CD4-positive, alpha-beta memory T cell (primary cell): ENCODE data around the gene STARD10. TPM values are rescaled to one million over a fixed set of nuclear protein-coding genes. Genes with fewer than 3 reads are reported as not detected.

ENCODE experiments used
- CTCF ChIA-PET: fragments of 350-600 bp; sonication (Branson Sonifier 250); formaldehyde crosslinking; loops from one replicate; lab custom pipeline; 2021; ENCODE audit warnings: inconsistent platforms; ENCODE audit not compliant: partially characterized antibody; lab: Charles Lee
- POLR2A ChIA-PET: fragments of 350-600 bp; sonication (Branson Sonifier 250); formaldehyde crosslinking; loops from one replicate; lab custom pipeline; 2021; ENCODE audit not compliant: partially characterized antibody; lab: Charles Lee
- DNase-seq, 5 donors: peaks; one replicate each; pipeline versions ENCODE4 v3.0.0 to v3.0.0-alpha.2; 2020 to 2022; ENCODE audit warnings: mixed read lengths in 1 of 5
- H3K27ac ChIP-seq: one replicate; pipeline ENCODE4 v1.7.0; 2013; ENCODE audit warnings: low read depth, low read length
- H3K27me3 ChIP-seq: 2 replicates; pipeline ENCODE4 v1.7.0; 2013; ENCODE audit warnings: mild to moderate bottlenecking, low read length, moderate library complexity; ENCODE audit not compliant: insufficient read depth
- H3K36me3 ChIP-seq: 2 replicates; pipeline ENCODE4 v1.7.0; 2013; ENCODE audit warnings: mild to moderate bottlenecking, low read length, moderate library complexity; ENCODE audit not compliant: insufficient read depth
- H3K4me1 ChIP-seq: 2 replicates; pipeline ENCODE4 v1.7.0; 2013; ENCODE audit warnings: mild to moderate bottlenecking, low read length, moderate library complexity; ENCODE audit not compliant: insufficient read depth
- H3K4me3 ChIP-seq, 2 donors: one replicate each; pipeline ENCODE4 v1.7.0; 2013; ENCODE audit warnings: low read length in 2 of 2, mild to moderate bottlenecking in 1 of 2
- H3K9me3 ChIP-seq, 2 donors: one replicate each; pipeline ENCODE4 v1.7.0; 2013; ENCODE audit warnings: low read length in 2 of 2, control low read depth in 1 of 2; ENCODE audit not compliant: control insufficient read depth in 1 of 2
- H3K27ac Mint-ChIP-seq, 7 donors: one replicate each; pipeline ENCODE4 v1.8.0; 2020 to 2021; ENCODE audit warnings: mixed read lengths in 7 of 7, mild to moderate bottlenecking in 6 of 7, inconsistent platforms in 3 of 7, moderate library complexity in 3 of 7
- H3K27me3 Mint-ChIP-seq, 2 donors: one replicate each; pipeline ENCODE4 v1.8.0; 2020 to 2021; ENCODE audit warnings: mixed read lengths in 2 of 2
- H3K36me3 Mint-ChIP-seq, 2 donors: one replicate each; pipeline ENCODE4 v1.8.0; 2020 to 2021; ENCODE audit warnings: mixed read lengths in 2 of 2, inconsistent platforms in 1 of 2, mild to moderate bottlenecking in 1 of 2
- H3K4me1 Mint-ChIP-seq, 4 donors: one replicate each; pipeline ENCODE4 v1.8.0; 2020 to 2021; ENCODE audit warnings: mixed read lengths in 4 of 4, mild to moderate bottlenecking in 1 of 4
- H3K4me3 Mint-ChIP-seq, 8 donors: one replicate each; pipeline ENCODE4 v1.8.0; 2020 to 2021; ENCODE audit warnings: mixed read lengths in 8 of 8, mild to moderate bottlenecking in 7 of 8, moderate library complexity in 6 of 8, inconsistent platforms in 3 of 8
- H3K9me3 Mint-ChIP-seq, 8 donors: one replicate each; pipeline ENCODE4 v1.8.0; 2020 to 2021; ENCODE audit warnings: mixed read lengths in 8 of 8, mild to moderate bottlenecking in 5 of 8, inconsistent platforms in 3 of 8, moderate library complexity in 1 of 8
- intact Hi-C: fragments of 100-400 bp; cut with micrococcal nuclease; formaldehyde crosslinking; loops from one replicate; pipeline ENCODE4 v1.15.1; 2023
- polyA plus RNA-seq, 2 donors: library from polyadenylated mRNA; unstranded; fragments of 300-500 nt; fragmentation: Illumina TruSeq; gene quantifications; one replicate each; pipeline ENCODE4 v1.2.3, GENCODE V29; 2021
- total RNA-seq, 2 experiments: library from RNA; stranded (reverse); gene quantifications; one replicate each; pipeline ENCODE4 v1.2.3, GENCODE V29; 2021

The STARD10 gene
- total and polyA plus RNA-seq, 4 experiments from 2014 or later: 23.0 to 27.0 (median 24.2) TPM

GRCh38 chr11:72782081-72782920 lies 11.5 kb downstream of the STARD10 start:
- CTCF ChIA-PET: interaction anchor here (1.1 to 2.7 kb wide), 3 partner anchors 11 to 57 kb away, joined by 5 to 20 read pairs (median 7); partner anchors contain the start of gene STARD10
- H3K4me1 Mint-ChIP-seq: peaks cover 10 to 46% (median 23%) of the 10 kb centered on the region in 4 donors

GRCh38 chr11:72781313-72782080 lies 12.3 kb downstream of the STARD10 start:
- no peaks in the 10 kb centered on the region for H3K36me3 ChIP-seq
- Mint-ChIP-seq H3K36me3 (no peaks in the 10 kb centered on the region), H3K4me1 (peaks cover 11 to 55% (median 24%) of the 10 kb centered on the region in 4 donors), H3K9me3 (peaks cover 0 to 3% (median 0%) of the 10 kb centered on the region in 8 donors), H3K4me3 (peak overlapping the region; percentile 79 to 86 (median 84)), H3K27ac (peak overlapping the region; percentile 55 to 93 (median 76)), H3K27me3 (no peaks in the 10 kb centered on the region)
- DNase-seq: peak; percentile 52 to 75 (median 57)
- H3K27me3 ChIP-seq: no peaks in the 10 kb centered on the region
- CTCF ChIA-PET: interaction anchor here (1.1 to 2.7 kb wide), 4 partner anchors 12 to 56 kb away, joined by 5 to 20 read pairs (median 6); partner anchors contain the start of gene STARD10
- H3K9me3 ChIP-seq: no peaks in the 10 kb centered on the region
- intact Hi-C loops: loop anchor here (1.0 kb wide), 1 partner anchor 12 kb away; no protein-coding TSS in a partner anchor
- peaks cover 31% of the 10 kb centered on the region for H3K4me1 ChIP-seq
- H3K27ac ChIP-seq: peak overlapping the region; percentile 43
- H3K4me3 ChIP-seq: peak overlapping the region; percentile 35 to 52
- POLR2A ChIA-PET: interaction anchor here (0.8 to 3.8 kb wide), 10 partner anchors 9 to 361 kb away, joined by 3 to 31 read pairs (median 6); partner anchors contain the start of genes FCHSD2 and STARD10

More at GRCh38 chr11:72782081-72782920, 11.5 kb downstream of the STARD10 start:
- Histone ChIP-seq H3K4me1 (peaks cover 31% of the 10 kb centered on the region), H3K36me3 (no peaks in the 10 kb centered on the region), H3K27me3 (no peaks in the 10 kb centered on the region), H3K9me3 (no peaks in the 10 kb centered on the region), H3K4me3 (peak overlapping the region; percentile 23 to 52), H3K27ac (peak overlapping the region; percentile 43)
- H3K9me3 Mint-ChIP-seq: peaks cover 0 to 3% (median 0%) of the 10 kb centered on the region in 8 donors
- POLR2A ChIA-PET: interaction anchor here (0.8 to 3.8 kb wide), 10 partner anchors 8 to 360 kb away, joined by 3 to 31 read pairs (median 5); partner anchors contain the start of genes FCHSD2 and STARD10
- no peaks in the 10 kb centered on the region for H3K27me3 Mint-ChIP-seq
- no peak for DNase-seq
- no peaks in the 10 kb centered on the region for H3K36me3 Mint-ChIP-seq
- peak overlapping the region; percentile 62 to 93 (median 77) for H3K27ac Mint-ChIP-seq
- intact Hi-C loops: loop anchor here (1.0 kb wide), 1 partner anchor 11 kb away; no protein-coding TSS in a partner anchor
- H3K4me3 Mint-ChIP-seq: peak overlapping the region; percentile 79 to 86 (median 84)

- H3K36me3 ChIP-seq: no peaks in the 10 kb centered on the region
- CTCF ChIA-PET: interaction anchor here (1.3 to 2.7 kb wide), 2 partner anchors 12 to 32 kb away, joined by 6 to 20 read pairs; partner anchors contain the start of gene STARD10
- H3K9me3 Mint-ChIP-seq: peaks cover 0 to 3% (median 0%) of the 10 kb centered on the region in 8 donors
Observed at GRCh38 chr11:72781063-72781312, 12.9 kb downstream of the STARD10 start.

GRCh38 chr11:72780296-72781062 lies 13.4 kb downstream of the STARD10 start:
- intact Hi-C loops: no loop called here
- Histone ChIP-seq H3K36me3 (no peaks in the 10 kb centered on the region), H3K9me3 (no peaks in the 10 kb centered on the region), H3K4me1 (peaks cover 31% of the 10 kb centered on the region), H3K27ac (peak overlapping the region; percentile 24), H3K27me3 (no peaks in the 10 kb centered on the region), H3K4me3 (peak overlapping the region; percentile 34 to 35)
- peak overlapping the region; percentile 66 to 86 (median 74) for H3K4me3 Mint-ChIP-seq
- peak overlapping the region in 4 of 7 donors; percentile 57 to 74 (median 61) for H3K27ac Mint-ChIP-seq
- POLR2A ChIA-PET: interaction anchor here (1.2 to 3.8 kb wide), 4 partner anchors 13 to 362 kb away, joined by 6 to 31 read pairs (median 8); partner anchors contain the start of genes FCHSD2 and STARD10
- no peaks in the 10 kb centered on the region for H3K36me3 Mint-ChIP-seq
- no peak for DNase-seq
- no peaks in the 10 kb centered on the region for H3K27me3 Mint-ChIP-seq
- peaks cover 0 to 3% (median 0%) of the 10 kb centered on the region in 8 donors for H3K9me3 Mint-ChIP-seq
- peaks cover 11 to 62% (median 29%) of the 10 kb centered on the region in 4 donors for H3K4me1 Mint-ChIP-seq
- CTCF ChIA-PET: interaction anchor here (1.3 to 2.7 kb wide), 2 partner anchors 13 to 33 kb away, joined by 6 to 20 read pairs; partner anchors contain the start of gene STARD10

More at GRCh38 chr11:72781063-72781312, 12.9 kb downstream of the STARD10 start:
- Histone ChIP-seq H3K27ac (peak overlapping the region; percentile 24), H3K9me3 (no peaks in the 10 kb centered on the region), H3K4me1 (peaks cover 31% of the 10 kb centered on the region), H3K27me3 (no peaks in the 10 kb centered on the region), H3K4me3 (peak overlapping the region; percentile 34 to 35)
- peaks cover 11 to 60% (median 26%) of the 10 kb centered on the region in 4 donors for H3K4me1 Mint-ChIP-seq
- intact Hi-C loops: no loop called here
- no peaks in the 10 kb centered on the region for H3K36me3 Mint-ChIP-seq
- H3K27me3 Mint-ChIP-seq: no peaks in the 10 kb centered on the region
- peak overlapping the region; percentile 62 to 79 (median 70) for H3K4me3 Mint-ChIP-seq
- peak overlapping the region in 4 of 7 donors; percentile 55 to 74 (median 61) for H3K27ac Mint-ChIP-seq
- POLR2A ChIA-PET: interaction anchor here (1.2 to 3.8 kb wide), 6 partner anchors 9 to 362 kb away, joined by 4 to 31 read pairs (median 6); partner anchors contain the start of genes FCHSD2 and STARD10
- no peak for DNase-seq

GRCh38 chr11:72779495-72780128 lies 14.2 kb downstream of the STARD10 start:
- DNase-seq: no peak
- Histone ChIP-seq H3K27me3 (no peaks in the 10 kb centered on the region), H3K9me3 (no peaks in the 10 kb centered on the region), H3K4me1 (peaks cover 31% of the 10 kb centered on the region), H3K4me3 (no peak overlapping the region), H3K36me3 (no peaks in the 10 kb centered on the region), H3K27ac (no peak overlapping the region)
- H3K4me1 Mint-ChIP-seq: peaks cover 13 to 62% (median 31%) of the 10 kb centered on the region in 4 donors
- ChIA-PET POLR2A (interaction anchor here (3.8 kb wide), 1 partner anchor 14 kb away, joined by 31 read pairs; the partner anchor contains the start of gene STARD10), CTCF (interaction anchor here (0.7 to 2.4 kb wide), 2 partner anchors 14 to 54 kb away, joined by 3 to 7 read pairs; partner anchors contain the start of gene STARD10)
- peak overlapping the region; percentile 0 to 86 (median 76) for H3K4me3 Mint-ChIP-seq
- intact Hi-C loops: no loop called here
- H3K9me3 Mint-ChIP-seq: peaks cover 0 to 3% (median 0%) of the 10 kb centered on the region in 8 donors
- H3K36me3 Mint-ChIP-seq: no peaks in the 10 kb centered on the region
- no peaks in the 10 kb centered on the region for H3K27me3 Mint-ChIP-seq
- H3K27ac Mint-ChIP-seq: peak overlapping the region in 6 of 7 donors; percentile 17 to 90 (median 85)
